NCI-H1092 (cell line): ENCODE data around the gene TECTB.

Experiments used
- DNase-seq: peaks from one replicate; lab custom pipeline; 2025; lab: John Stamatoyannopoulos, UW

Gene TECTB

DNA sequence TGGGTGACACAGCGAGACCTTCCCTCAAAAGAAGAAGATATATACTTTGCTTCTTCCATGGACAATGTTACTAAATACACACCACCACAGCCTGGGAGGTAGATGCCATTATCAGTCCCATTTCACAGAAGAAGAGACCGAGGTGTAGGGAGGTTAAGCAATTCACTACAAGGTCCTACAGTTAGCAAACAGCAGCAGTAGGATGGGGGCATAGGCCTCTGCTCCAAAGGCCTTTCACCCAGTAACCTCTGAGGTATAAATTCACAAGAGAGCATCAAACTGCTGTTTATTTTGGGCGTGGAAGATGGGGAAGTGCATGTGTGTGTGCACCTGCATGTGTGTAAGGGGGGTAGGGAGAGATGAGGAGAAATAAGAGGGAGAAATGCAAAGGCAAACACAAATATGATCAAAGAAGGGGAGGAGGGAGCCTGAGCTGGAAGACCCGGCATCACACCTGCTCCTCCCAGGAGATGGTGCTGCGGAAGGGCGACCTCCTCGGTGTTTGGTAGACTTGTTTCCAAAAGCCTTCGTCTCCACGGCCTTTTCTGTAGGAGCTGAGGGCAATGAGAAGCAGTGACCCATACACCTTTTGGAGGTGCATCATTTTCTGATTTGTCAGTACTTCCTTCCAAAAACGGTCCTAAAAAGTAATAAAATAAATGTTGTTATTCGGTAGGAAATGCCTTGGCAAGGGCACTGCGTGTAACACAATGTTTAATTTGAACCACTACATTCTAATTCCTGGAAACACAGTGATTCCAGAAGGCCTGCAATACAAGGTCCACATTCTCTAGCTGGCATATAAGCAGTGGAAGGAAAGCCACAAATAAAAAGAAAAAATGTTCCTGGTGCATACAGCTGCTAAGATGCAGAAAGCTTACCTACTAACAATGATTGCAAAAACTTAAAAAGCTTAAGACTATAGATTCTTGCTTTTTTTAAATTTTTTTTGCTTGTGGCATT is 64.8 kb downstream of the TECTB start:
- DNase-seq, result no peak

DNA sequence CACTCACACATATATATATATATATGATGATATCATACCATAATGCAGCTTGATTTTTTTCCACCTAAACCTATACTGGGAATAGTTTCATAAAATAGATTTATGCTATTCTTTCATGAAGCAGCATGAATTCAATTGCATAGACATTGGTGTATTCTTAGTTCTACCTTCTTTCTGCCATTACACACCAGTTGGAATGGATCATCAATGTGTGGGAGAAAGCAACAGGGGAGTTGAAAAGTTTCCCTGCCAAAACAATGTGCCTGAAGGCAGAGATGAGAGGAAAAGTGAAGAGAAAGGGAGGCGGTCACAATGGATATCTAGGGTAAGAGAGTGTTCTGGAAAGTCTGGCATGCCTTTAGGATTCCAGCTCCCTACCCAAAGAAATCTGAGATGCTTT is 65.6 kb downstream of the TECTB start:
- no peak for DNase-seq

DNA sequence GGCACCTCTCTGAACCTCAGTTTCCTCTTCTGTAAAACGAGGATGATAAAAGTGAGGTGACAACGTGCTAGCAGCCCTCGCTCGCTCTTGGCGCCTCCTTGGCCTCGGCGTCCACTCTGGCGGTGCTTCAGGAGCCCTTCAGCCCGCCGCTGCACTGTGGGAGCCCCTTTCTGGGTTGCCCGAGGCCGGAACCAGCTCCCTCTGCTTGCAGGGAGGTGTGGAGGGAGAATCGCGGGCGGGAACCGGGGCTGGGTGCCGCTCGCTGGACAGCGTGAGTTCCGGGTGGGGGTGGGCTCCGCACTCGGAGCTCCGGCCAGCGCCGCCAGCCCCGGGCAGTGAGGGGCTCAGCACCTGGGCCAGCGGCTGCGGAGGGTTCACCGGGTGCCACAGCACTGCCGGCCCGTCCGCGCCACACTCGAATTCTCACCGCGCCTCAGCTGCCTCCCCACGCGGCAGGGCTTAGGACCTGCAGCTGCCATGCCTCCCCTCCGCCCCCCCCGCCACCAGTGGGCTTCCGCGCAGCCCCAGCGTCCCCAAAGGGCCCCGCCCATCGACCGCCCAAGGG is 66.4 kb downstream of the TECTB start:
- DNase-seq, result no peak

- no peak for DNase-seq
Measured at GRCh38 chr10:112351146-112351545, 67.9 kb downstream of the TECTB start.

DNA sequence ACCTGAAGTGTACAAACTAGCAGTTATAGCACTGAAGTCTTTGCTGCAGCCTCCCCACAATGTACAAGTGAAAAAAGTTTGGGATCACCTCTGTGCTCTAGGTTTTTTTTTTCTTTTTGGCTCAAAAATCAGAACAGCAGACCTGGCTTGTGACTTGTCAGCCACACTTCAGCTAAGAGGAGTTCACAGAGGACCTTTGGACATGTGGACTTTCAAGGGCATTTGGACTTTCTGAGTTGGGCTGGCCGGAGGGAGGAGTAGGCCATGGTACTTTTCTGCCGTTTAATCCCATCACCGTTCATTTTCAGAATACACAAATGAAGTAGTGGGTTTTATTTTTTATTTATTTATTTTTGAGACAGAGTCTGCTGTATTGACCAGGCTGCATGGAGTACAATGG is 68.8 kb downstream of the TECTB start:
- DNase-seq, result no peak

DNA sequence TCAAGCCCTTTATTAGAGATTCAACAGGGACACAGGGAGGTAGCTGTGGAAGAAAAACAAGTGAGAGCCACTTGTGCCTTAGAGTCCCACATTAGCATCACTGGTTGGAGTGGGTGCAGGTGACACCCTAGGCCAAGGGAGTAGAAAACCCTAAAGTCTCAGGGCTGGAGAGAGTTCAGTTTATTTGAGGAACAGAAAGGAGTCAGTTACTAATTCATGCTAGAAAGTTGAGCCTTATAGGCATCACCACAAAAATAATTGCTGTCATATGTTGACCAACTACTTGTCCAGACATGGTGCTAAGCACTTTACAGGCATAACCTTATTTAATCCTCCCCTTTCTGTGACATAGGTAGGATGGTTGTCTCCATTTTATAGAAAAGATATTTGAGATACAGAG is 69.8 kb downstream of the TECTB start:
- no peak for DNase-seq
